AG04450 (cell line): Measurements from ENCODE around the gene MXRA8. TPM values are rescaled to one million over a fixed set of nuclear protein-coding genes. Genes with fewer than 3 reads are reported as not detected.

ENCODE experiments used
- CTCF ChIA-PET: fragments of 300-600, 350-600 bp; formaldehyde crosslinking; extraction: SDS; loops from one replicate; lab custom pipeline; 2022; ENCODE audit warnings: antibody characterized with exemption, inconsistent platforms; lab: Charles Lee
- POLR2A ChIA-PET: fragments of 350-600 bp; formaldehyde crosslinking; extraction: SDS; loops from one replicate; lab custom pipeline; 2021; ENCODE audit warnings: antibody characterized with exemption, inconsistent platforms; lab: Yijun Ruan, JAX
- DNase-seq: peaks from one replicate; pipeline ENCODE4 v3.0.0-alpha.2; 2011; ENCODE audit warnings: low read depth, low spot score
- H3K27ac ChIP-seq: one replicate; pipeline ENCODE4 v1.5.1; 2012; ENCODE audit warnings: low read depth, low read length, control low read depth
- H3K27me3 ChIP-seq: one replicate; pipeline ENCODE4 v1.6.0; 2012; ENCODE audit warnings: low read length; ENCODE audit not compliant: control insufficient read depth, insufficient read depth
- H3K4me3 ChIP-seq: 2 replicates; pipeline ENCODE4 v1.5.1; 2011; ENCODE audit warnings: mild to moderate bottlenecking, low read depth, low read length, control low read depth
- H3K9me3 ChIP-seq: 2 replicates; pipeline ENCODE4 v1.5.1; 2012; ENCODE audit warnings: low read length; ENCODE audit not compliant: control insufficient read depth, insufficient read depth
- polyA plus RNA-seq: library from polyadenylated mRNA; depleted of rRNA; stranded (reverse); fragments of >200 nt; gene quantifications from 2 replicates; pipeline ENCODE4 v1.2.3, GENCODE V29; 2011
- TF ChIP-seq, protein P1 (sequence below): IDR thresholded peaks from 2 replicates; pipeline ENCODE4 v1.5.1; 2011; ENCODE audit warnings: low read depth, low read length, control low read depth, inconsistent platforms

The MXRA8 gene
- polyA plus RNA-seq, 1 experiment, result 186 TPM

DNA sequence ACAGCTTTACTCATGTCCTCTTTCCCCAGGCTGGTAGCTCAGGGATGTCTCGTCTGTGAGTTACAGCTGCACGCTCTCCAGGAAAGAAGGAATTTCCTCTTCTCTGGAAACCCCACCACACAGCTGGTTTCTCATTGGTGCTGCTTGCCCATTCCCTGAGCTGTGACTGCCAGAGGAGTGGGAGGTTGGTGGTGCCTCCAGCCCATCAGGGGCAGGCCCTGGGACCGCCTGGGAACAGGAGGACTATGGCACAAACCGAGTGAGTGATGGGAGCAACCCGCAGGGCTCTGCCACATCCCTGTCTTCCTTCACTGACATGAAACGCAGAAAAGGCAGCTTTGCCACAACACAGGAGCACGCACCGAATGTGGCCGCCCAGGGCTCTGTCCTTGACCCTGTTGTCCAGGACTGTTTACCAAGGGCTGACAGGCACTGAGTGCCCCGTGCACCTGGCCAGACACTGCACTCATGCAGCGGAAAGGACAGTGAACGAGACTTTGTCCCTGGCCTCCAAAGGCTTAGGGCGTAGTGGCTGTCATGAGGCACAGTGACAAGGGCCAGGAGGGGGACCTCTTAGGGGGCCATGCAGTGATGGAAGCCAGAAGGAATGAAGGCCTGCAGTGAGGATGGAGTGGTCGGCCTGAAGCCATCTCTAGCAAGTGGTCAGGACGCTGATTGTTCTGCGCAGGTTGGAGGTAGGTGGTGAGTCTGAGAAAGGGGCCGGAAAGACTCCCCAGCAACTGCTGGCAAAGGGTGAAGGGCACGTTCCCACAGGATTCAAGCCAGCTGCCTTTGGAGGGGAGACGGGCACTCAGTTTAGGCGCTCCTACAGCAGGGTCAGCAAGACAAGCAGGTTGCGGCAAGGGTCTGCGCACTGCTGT is 42.5 kb upstream of the MXRA8 start:
- POLR2A ChIA-PET, result interaction anchor here (0.6 to 2.1 kb wide), 6 partner anchors 23 to 111 kb away, joined by 3 to 7 read pairs (median 4); partner anchors contain the start of genes ATAD3A and AURKAIP1

DNA sequence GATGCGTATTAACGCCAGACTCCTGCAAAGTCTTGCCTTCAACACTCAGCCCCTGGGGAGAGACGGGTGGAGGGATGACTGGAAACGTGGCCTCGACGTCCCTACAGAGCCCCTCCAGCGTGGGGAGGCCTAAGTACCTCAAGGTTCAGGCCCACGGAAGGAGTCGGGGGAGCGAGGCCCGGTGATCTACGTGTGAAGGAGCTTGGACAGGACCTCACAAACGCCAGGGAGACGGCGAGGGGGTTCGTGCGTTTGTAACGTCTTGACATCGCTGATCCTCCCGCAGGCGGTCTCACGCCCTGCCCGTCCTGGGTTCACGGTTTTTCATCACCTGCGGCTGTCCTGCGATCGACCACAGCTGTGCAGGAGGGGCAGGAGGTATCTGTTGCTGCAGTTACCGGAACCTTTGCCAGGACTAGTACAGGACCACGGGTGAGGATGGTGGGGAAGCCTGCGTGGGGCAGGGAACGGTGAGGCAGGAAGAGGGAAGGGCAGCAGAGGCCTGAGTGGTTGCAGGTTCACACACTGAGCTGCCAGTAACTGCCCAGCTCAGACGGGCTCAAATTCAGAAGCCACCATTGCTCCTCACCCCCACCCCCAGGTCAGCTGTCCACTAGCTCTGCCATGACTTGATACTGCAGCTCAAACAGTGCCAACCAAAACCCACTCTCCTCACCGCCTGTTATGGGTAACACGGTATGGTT is 41.7 kb upstream of the MXRA8 start:
- H3K27me3 ChIP-seq, result no peaks in the 10 kb centered on the region
- H3K27ac ChIP-seq, result peak overlapping the region; percentile 65
- DNase-seq, result no peak
- H3K4me3 ChIP-seq, result peak overlapping the region; percentile 98
- H3K9me3 ChIP-seq, result no peaks in the 10 kb centered on the region; the same call in 1 of the 2 replicates
- CTCF ChIA-PET, result interaction anchor here (0.7 to 1.2 kb wide), 3 partner anchors 27 to 41 kb away, joined by 3 to 7 read pairs (median 5); no protein-coding TSS in a partner anchor
- POLR2A ChIA-PET, result interaction anchor here (0.5 to 2.1 kb wide), 6 partner anchors 15 to 111 kb away, joined by 3 to 7 read pairs (median 4); partner anchors contain the start of genes ATAD3A and AURKAIP1
- TF ChIP-seq, protein P1, sequence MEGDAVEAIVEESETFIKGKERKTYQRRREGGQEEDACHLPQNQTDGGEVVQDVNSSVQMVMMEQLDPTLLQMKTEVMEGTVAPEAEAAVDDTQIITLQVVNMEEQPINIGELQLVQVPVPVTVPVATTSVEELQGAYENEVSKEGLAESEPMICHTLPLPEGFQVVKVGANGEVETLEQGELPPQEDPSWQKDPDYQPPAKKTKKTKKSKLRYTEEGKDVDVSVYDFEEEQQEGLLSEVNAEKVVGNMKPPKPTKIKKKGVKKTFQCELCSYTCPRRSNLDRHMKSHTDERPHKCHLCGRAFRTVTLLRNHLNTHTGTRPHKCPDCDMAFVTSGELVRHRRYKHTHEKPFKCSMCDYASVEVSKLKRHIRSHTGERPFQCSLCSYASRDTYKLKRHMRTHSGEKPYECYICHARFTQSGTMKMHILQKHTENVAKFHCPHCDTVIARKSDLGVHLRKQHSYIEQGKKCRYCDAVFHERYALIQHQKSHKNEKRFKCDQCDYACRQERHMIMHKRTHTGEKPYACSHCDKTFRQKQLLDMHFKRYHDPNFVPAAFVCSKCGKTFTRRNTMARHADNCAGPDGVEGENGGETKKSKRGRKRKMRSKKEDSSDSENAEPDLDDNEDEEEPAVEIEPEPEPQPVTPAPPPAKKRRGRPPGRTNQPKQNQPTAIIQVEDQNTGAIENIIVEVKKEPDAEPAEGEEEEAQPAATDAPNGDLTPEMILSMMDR, result no peak

More for the DNA sequence above, 42.5 kb upstream of the MXRA8 start:
- CTCF ChIA-PET, result interaction anchor here (0.7 to 1.2 kb wide), 2 partner anchors 28 to 41 kb away, joined by 5 to 7 read pairs; no protein-coding TSS in a partner anchor
- H3K27ac ChIP-seq, result peak overlapping the region; percentile 65
- no peak for DNase-seq
- H3K27me3 ChIP-seq, result no peaks in the 10 kb centered on the region
- H3K9me3 ChIP-seq, result no peaks in the 10 kb centered on the region; the same call in 1 of the 2 replicates
- TF ChIP-seq, protein P1, result no peak
- peak overlapping the region; percentile 98 for H3K4me3 ChIP-seq

DNA sequence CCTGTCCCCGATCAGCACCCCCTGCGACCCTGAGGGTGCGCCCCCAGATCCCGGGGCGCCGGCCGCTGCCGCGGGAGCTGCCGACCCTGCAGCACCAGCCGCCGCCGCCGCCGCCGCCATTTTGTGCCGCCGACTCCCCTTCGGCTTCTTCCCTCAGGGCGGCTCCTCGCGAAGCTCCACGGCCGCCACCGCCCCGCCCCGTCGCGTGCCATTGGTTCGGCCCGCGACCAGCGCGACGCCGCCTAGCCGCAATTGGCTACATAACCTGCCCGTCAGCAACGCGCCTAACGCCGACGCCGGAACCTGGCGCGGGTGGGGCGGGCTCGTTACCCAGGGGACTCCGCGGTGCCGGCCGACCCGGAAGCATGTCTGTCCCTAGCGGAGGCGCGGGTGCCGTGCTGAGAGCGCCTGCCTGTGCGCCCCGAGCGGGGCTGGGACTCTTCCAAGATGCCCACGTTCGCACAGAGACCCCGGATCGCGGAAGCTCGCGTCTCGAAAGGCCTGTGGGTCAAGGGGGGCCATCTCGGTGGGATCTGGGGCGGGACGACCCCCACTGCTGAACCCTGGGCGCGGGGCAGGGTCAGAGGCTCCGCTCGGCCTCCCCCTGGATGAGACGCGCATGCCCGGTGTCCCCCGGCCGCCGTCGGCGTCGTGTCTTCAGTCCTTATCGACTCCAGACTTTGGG is 41.0 kb upstream of the MXRA8 start, which contains the start of gene CCNL2:
Gene CCNL2, minus strand, starts transcription at position 149 of the 685 bp plus-strand sequence. Its CDS starts 29 bp downstream, at position 120.
- ChIA-PET POLR2A (interaction anchor here (0.5 to 2.1 kb wide), 10 partner anchors 8 to 112 kb away, joined by 3 to 15 read pairs (median 3); partner anchors contain the start of genes ATAD3A, AURKAIP1 and MRPL20), CTCF (interaction anchor here (0.5 to 1.2 kb wide), 4 partner anchors 12 to 484 kb away, joined by 3 to 6 read pairs (median 4); no protein-coding TSS in a partner anchor)
- TF ChIP-seq, protein P1, result peak; percentile 64
- peak within 1 kb of the TSS; percentile 65 for H3K27ac ChIP-seq
- H3K27me3 ChIP-seq, result no peaks in the 10 kb centered on the region
- peak; percentile 97 for DNase-seq
- peak within 1 kb of the TSS; percentile 98 for H3K4me3 ChIP-seq
- H3K9me3 ChIP-seq, result no peaks in the 10 kb centered on the region; the same call in 1 of the 2 replicates

DNA sequence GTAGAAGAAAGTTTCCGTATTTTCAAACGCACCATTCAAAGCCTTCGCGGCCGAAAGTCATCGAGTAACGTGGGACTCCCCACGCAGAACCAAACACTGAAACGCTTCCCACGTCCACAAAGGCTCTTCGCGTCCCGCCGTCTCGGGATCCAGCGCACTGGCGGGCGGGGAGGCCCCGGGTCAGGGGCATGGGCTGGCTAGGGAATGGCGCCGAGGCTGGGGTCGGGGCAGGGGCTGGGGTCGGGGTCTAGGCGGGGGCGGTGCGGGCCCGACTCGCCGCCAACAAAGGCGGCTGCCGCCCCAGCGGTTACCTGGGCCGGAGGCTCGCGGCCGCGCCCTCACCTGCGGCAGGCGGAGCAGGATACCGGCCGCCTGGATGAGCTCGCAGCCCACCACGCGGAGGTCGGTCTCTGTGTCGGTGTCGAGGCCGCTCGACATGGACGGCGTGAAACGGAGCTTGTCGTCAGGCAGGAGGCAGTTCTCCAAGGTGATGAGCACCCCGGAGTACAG is 40.4 kb upstream of the MXRA8 start:
- POLR2A ChIA-PET, result interaction anchor here (0.6 to 2.1 kb wide), 9 partner anchors 9 to 113 kb away, joined by 3 to 15 read pairs (median 3); partner anchors contain the start of genes ATAD3A, AURKAIP1 and MRPL20
- TF ChIP-seq, protein P1, result no peak
- Histone ChIP-seq H3K4me3 (peak overlapping the region; percentile 96), H3K9me3 (no peaks in the 10 kb centered on the region; the same call in 1 of the 2 replicates), H3K27ac (no peak overlapping the region), H3K27me3 (no peaks in the 10 kb centered on the region)
- no peak for DNase-seq
- CTCF ChIA-PET, result interaction anchor here (0.5 to 1.2 kb wide), 4 partner anchors 11 to 485 kb away, joined by 3 to 6 read pairs (median 4); no protein-coding TSS in a partner anchor
